Liver (tissue), 9 donors: ENCODE measurements around the gene MAB21L4. TPM values are rescaled to one million over a fixed set of nuclear protein-coding genes. Genes with fewer than 3 reads are reported as not detected.

Experiments
- DNase-seq: peaks from one replicate; pipeline ENCODE4 v3.0.0-alpha.2; 2017; ENCODE audit warnings: low spot score
- H3K27ac ChIP-seq, 2 donors: one replicate each; pipeline ENCODE4 v1.7.0; 2013; ENCODE audit warnings: inconsistent platforms in 2 of 2, low read length in 2 of 2, control low read depth in 1 of 2, low read depth in 1 of 2, mild to moderate bottlenecking in 1 of 2
- H3K27me3 ChIP-seq, 4 donors: one replicate each; pipeline versions ENCODE4 v1.6.1 to v1.7.0; 2013; ENCODE audit warnings: low read length in 3 of 4, inconsistent platforms in 1 of 4, mild to moderate bottlenecking in 1 of 4, moderate library complexity in 1 of 4; ENCODE audit not compliant: control insufficient read depth in 4 of 4, insufficient read depth in 4 of 4
- H3K36me3 ChIP-seq, 4 donors: one replicate each; pipeline versions ENCODE4 v1.6.1 to v1.7.0; 2013; ENCODE audit warnings: low read length in 3 of 4, mild to moderate bottlenecking in 3 of 4, low read depth in 1 of 4, moderate library complexity in 1 of 4; ENCODE audit not compliant: control insufficient read depth in 4 of 4, insufficient read depth in 3 of 4
- H3K4me1 ChIP-seq, 4 donors: one replicate each; pipeline versions ENCODE4 v1.6.1 to v1.7.0; 2013; ENCODE audit warnings: low read length in 3 of 4, mild to moderate bottlenecking in 3 of 4, moderate library complexity in 1 of 4; ENCODE audit not compliant: control insufficient read depth in 4 of 4, insufficient read depth in 4 of 4
- H3K4me3 ChIP-seq, 3 donors: one replicate each; pipeline versions ENCODE4 v1.6.1 to v1.7.0; 2013; ENCODE audit warnings: low read length in 3 of 3, control low read depth in 1 of 3, low read depth in 1 of 3, mild to moderate bottlenecking in 1 of 3
- H3K9ac ChIP-seq, 2 donors: one replicate each; pipeline ENCODE4 v1.7.0; 2013; ENCODE audit warnings: low read length in 2 of 2, mild to moderate bottlenecking in 2 of 2, moderate library complexity in 2 of 2, control low read depth in 1 of 2, low read depth in 1 of 2
- H3K9me3 ChIP-seq, 4 donors: one replicate each; pipeline versions ENCODE4 v1.6.1 to v1.7.0; 2013; ENCODE audit warnings: low read length in 3 of 4; ENCODE audit not compliant: control insufficient read depth in 4 of 4
- EGR1 ChIP-seq, 2 donors: IDR thresholded peaks; 2 replicates each; pipeline ENCODE4 v1.6.1; 2016 to 2018; ENCODE audit warnings: antibody characterized with exemption in 2 of 2, low read depth in 2 of 2
- FOXA1 ChIP-seq: IDR thresholded peaks from 2 replicates; pipeline ENCODE4 v1.6.1; 2016; ENCODE audit warnings: antibody characterized with exemption
- FOXA2 ChIP-seq: IDR thresholded peaks from 2 replicates; pipeline ENCODE4 v1.6.1; 2016; ENCODE audit warnings: antibody characterized with exemption
- GABPA ChIP-seq, 2 donors: IDR thresholded peaks in 1 of 2; conservative IDR thresholded peaks in 1 of 2; 2 replicates each; pipeline ENCODE4 v1.6.1; 2016; ENCODE audit warnings: antibody characterized with exemption in 2 of 2, mild to moderate bottlenecking in 1 of 2, moderate library complexity in 1 of 2
- HNF4A ChIP-seq, 2 donors: conservative IDR thresholded peaks; 2 replicates each; pipeline ENCODE4 v1.6.1; 2016; ENCODE audit warnings: antibody characterized with exemption in 2 of 2, mild to moderate bottlenecking in 2 of 2
- HNF4G ChIP-seq: IDR thresholded peaks from 2 replicates; pipeline ENCODE4 v1.6.1; 2016; ENCODE audit warnings: antibody characterized with exemption
- JUND ChIP-seq, 2 donors: IDR thresholded peaks; 2 replicates each; pipeline ENCODE4 v1.6.1; 2016; ENCODE audit warnings: antibody characterized with exemption in 2 of 2
- NR2F2 ChIP-seq: IDR thresholded peaks from 2 replicates; pipeline ENCODE4 v1.6.1; 2016; ENCODE audit warnings: antibody characterized with exemption
- RAD21 ChIP-seq, 2 donors: IDR thresholded peaks; 2 replicates each; pipeline ENCODE4 v1.6.1; 2016; ENCODE audit warnings: antibody characterized with exemption in 2 of 2, mild to moderate bottlenecking in 2 of 2
- RXRA ChIP-seq, 2 donors: IDR thresholded peaks; 2 replicates each; pipeline ENCODE4 v1.6.1; 2017 to 2018; ENCODE audit warnings: antibody characterized with exemption in 2 of 2, mild to moderate bottlenecking in 1 of 2
- SP1 ChIP-seq: IDR thresholded peaks from 2 replicates; pipeline ENCODE4 v1.6.1; 2018; ENCODE audit warnings: antibody characterized with exemption, mild to moderate bottlenecking
- TAF1 ChIP-seq: conservative IDR thresholded peaks from 2 replicates; pipeline ENCODE4 v1.6.1; 2016; ENCODE audit warnings: antibody characterized with exemption, mild to moderate bottlenecking
- YY1 ChIP-seq: IDR thresholded peaks from 2 replicates; pipeline ENCODE4 v1.6.1; 2016; ENCODE audit warnings: antibody characterized with exemption, mild to moderate bottlenecking
- WGBS: extraction: QIAGEN DNeasy Blood & Tissue Kit; methylation state at CpG from one replicate; pipeline ENCODE4 v1.1.7; 2013; 5-methylcytosine and 5-hydroxymethylcytosine counted together
- polyA plus RNA-seq, 2 donors: library from polyadenylated mRNA; stranded (reverse) in 1 of 2; unstranded in 1 of 2; fragments of 200-250 nt in 1 of 2; fragments of >200 nt in 1 of 2; fragmentation: Nextera tagmentation in 1 of 2; extraction: Ambion mirVana in 1 of 2; gene quantifications; one replicate each; pipeline versions ENCODE4 v1.2.1 to v1.2.3, GENCODE V29; 2013 to 2015
- total RNA-seq, 2 donors: library from RNA; depleted of rRNA; stranded (reverse); fragments of >200 nt; gene quantifications; one replicate each; pipeline ENCODE4 v1.2.3, GENCODE V29; 2014
- TF ChIP-seq, protein P1 (sequence below): IDR thresholded peaks from 2 replicates; pipeline ENCODE4 v1.6.1; 2016; ENCODE audit warnings: antibody characterized with exemption
- TF ChIP-seq, protein P2 (sequence below): IDR thresholded peaks from 2 replicates; pipeline ENCODE4 v1.6.1; 2016; ENCODE audit warnings: antibody characterized with exemption, mild to moderate bottlenecking
- TF ChIP-seq, protein P3 (sequence below): IDR thresholded peaks from 2 replicates; pipeline ENCODE4 v1.6.1; 2016; ENCODE audit warnings: antibody characterized with exemption
- TF ChIP-seq, protein P4 (sequence below): IDR thresholded peaks from 2 replicates; pipeline ENCODE4 v1.6.1; 2016; ENCODE audit warnings: antibody characterized with exemption
- TF ChIP-seq, protein P5 (sequence below): fragments of 150-350 bp; IDR thresholded peaks from 2 replicates; pipeline ENCODE4 v1.5.1; 2017; ENCODE audit warnings: improper control_type of control experiment, low read depth, low read length; ENCODE audit not compliant: missing input control
- donor health status: healthy.
- donor health status: healthy.
- donor health status: healthy.
- donor health status: healthy.
- donor health status: healthy.

The MAB21L4 gene
- total and polyA plus RNA-seq, 4 donors: 0.59 to 8.8 (median 1.1) TPM

DNA sequence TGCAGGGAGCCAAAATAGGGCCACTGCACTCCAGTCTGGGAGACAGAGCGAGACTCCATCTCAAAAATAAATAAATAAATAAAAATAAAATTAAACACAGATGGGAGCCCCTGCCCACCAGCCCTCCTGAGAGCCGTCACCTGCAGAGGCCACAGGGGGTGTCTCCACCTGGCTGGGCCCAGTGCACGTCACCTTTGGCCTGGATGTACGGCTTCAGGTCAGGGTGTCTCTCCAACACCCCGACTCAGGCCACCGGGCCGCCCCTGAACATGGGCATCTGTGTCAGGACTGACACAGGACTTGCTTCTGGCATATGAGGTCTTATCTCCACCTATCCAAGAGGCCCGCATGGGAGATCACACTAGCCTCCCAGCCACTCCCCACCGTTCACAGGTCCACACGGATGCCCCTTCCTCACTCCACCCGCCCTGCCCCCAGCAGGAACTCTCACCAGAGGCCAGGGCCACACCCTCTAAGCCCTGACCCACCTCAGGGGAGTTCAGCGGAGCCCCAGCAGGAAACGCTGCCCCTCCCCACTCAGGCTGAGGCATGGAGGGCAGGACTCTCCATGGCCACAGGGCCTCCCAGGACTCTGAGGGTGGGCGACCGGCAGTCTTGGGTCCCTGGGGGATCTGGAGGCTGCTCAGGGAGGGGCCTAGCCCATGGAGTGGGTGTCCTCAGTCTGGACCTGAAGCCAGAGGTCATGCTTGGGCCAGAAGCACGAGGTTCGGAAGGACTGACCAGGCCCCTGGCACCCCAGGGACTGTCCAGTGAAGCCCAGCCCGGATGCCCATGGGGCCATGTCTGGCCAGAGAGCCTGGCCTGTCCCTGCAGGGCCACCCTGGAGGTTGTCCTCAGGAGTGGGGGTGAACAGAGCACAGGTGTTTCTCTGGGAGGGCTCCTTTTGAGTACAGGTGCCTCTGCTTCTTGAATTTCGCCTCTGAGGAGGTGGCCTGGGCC is 8.5 kb upstream of the MAB21L4 start:
- H3K4me1 ChIP-seq: no peaks in the 10 kb centered on the region
- no peak for DNase-seq
- no peak overlapping the region for H3K4me3 ChIP-seq
- no peak overlapping the region for H3K27ac ChIP-seq
- WGBS: 86% methylated on average over 19 of the region's 19 CpGs
- no peaks in the 10 kb centered on the region for H3K36me3 ChIP-seq
- TF ChIP-seq JUND (IDR thresholded peaks at IDR 0.05): no peak
- TF ChIP-seq, protein P1, sequence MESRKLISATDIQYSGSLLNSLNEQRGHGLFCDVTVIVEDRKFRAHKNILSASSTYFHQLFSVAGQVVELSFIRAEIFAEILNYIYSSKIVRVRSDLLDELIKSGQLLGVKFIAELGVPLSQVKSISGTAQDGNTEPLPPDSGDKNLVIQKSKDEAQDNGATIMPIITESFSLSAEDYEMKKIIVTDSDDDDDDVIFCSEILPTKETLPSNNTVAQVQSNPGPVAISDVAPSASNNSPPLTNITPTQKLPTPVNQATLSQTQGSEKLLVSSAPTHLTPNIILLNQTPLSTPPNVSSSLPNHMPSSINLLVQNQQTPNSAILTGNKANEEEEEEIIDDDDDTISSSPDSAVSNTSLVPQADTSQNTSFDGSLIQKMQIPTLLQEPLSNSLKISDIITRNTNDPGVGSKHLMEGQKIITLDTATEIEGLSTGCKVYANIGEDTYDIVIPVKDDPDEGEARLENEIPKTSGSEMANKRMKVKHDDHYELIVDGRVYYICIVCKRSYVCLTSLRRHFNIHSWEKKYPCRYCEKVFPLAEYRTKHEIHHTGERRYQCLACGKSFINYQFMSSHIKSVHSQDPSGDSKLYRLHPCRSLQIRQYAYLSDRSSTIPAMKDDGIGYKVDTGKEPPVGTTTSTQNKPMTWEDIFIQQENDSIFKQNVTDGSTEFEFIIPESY: no peak
- TF ChIP-seq RAD21 (IDR thresholded peaks at IDR 0.05): no peak
- TF ChIP-seq YY1: no peak
- TF ChIP-seq GABPA (IDR thresholded peaks at IDR 0.05 in 1 of 2, conservative IDR thresholded peaks at IDR 0.05 in 1 of 2): no peak
- TF ChIP-seq HNF4G: no peak
- TF ChIP-seq, protein P2, sequence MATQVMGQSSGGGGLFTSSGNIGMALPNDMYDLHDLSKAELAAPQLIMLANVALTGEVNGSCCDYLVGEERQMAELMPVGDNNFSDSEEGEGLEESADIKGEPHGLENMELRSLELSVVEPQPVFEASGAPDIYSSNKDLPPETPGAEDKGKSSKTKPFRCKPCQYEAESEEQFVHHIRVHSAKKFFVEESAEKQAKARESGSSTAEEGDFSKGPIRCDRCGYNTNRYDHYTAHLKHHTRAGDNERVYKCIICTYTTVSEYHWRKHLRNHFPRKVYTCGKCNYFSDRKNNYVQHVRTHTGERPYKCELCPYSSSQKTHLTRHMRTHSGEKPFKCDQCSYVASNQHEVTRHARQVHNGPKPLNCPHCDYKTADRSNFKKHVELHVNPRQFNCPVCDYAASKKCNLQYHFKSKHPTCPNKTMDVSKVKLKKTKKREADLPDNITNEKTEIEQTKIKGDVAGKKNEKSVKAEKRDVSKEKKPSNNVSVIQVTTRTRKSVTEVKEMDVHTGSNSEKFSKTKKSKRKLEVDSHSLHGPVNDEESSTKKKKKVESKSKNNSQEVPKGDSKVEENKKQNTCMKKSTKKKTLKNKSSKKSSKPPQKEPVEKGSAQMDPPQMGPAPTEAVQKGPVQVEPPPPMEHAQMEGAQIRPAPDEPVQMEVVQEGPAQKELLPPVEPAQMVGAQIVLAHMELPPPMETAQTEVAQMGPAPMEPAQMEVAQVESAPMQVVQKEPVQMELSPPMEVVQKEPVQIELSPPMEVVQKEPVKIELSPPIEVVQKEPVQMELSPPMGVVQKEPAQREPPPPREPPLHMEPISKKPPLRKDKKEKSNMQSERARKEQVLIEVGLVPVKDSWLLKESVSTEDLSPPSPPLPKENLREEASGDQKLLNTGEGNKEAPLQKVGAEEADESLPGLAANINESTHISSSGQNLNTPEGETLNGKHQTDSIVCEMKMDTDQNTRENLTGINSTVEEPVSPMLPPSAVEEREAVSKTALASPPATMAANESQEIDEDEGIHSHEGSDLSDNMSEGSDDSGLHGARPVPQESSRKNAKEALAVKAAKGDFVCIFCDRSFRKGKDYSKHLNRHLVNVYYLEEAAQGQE: no peak
- TF ChIP-seq FOXA2: no peak
- no peak for TF ChIP-seq FOXA1
- TF ChIP-seq, protein P3, sequence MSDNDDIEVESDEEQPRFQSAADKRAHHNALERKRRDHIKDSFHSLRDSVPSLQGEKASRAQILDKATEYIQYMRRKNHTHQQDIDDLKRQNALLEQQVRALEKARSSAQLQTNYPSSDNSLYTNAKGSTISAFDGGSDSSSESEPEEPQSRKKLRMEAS: no peak
- TF ChIP-seq, protein P4, sequence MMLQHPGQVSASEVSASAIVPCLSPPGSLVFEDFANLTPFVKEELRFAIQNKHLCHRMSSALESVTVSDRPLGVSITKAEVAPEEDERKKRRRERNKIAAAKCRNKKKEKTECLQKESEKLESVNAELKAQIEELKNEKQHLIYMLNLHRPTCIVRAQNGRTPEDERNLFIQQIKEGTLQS: no peak
- no peak for TF ChIP-seq SP1
- no peak for TF ChIP-seq HNF4A (conservative IDR thresholded peaks at IDR 0.05)
- TF ChIP-seq NR2F2: no peak
- TF ChIP-seq EGR1 (IDR thresholded peaks at IDR 0.05; ENCODE audit: low read depth in 2 of 2): no peak
- no peak for TF ChIP-seq TAF1
- no peak for TF ChIP-seq RXRA (IDR thresholded peaks at IDR 0.05)
- TF ChIP-seq, protein P5, sequence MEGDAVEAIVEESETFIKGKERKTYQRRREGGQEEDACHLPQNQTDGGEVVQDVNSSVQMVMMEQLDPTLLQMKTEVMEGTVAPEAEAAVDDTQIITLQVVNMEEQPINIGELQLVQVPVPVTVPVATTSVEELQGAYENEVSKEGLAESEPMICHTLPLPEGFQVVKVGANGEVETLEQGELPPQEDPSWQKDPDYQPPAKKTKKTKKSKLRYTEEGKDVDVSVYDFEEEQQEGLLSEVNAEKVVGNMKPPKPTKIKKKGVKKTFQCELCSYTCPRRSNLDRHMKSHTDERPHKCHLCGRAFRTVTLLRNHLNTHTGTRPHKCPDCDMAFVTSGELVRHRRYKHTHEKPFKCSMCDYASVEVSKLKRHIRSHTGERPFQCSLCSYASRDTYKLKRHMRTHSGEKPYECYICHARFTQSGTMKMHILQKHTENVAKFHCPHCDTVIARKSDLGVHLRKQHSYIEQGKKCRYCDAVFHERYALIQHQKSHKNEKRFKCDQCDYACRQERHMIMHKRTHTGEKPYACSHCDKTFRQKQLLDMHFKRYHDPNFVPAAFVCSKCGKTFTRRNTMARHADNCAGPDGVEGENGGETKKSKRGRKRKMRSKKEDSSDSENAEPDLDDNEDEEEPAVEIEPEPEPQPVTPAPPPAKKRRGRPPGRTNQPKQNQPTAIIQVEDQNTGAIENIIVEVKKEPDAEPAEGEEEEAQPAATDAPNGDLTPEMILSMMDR: no peak
- no peaks in the 10 kb centered on the region for H3K27me3 ChIP-seq
- peaks cover 0 to 3% (median 0%) of the 10 kb centered on the region in 4 donors for H3K9me3 ChIP-seq
- no peak overlapping the region for H3K9ac ChIP-seq
